Stimulated activated CD4-positive, alpha-beta T cell treated with anti-CD3 and anti-CD28 coated beads, Interleukin-15, amount 100 ng/mL, for 24 hours (primary cell): ENCODE results near the gene FOXP1.
A peak's percentile ranks its signal among the peaks of the same experiment; 100 is the strongest.

ENCODE experiments used
- DNase-seq: peaks from one replicate; pipeline ENCODE4 v3.0.0-alpha.2; 2020

FOXP1 gene

DNA sequence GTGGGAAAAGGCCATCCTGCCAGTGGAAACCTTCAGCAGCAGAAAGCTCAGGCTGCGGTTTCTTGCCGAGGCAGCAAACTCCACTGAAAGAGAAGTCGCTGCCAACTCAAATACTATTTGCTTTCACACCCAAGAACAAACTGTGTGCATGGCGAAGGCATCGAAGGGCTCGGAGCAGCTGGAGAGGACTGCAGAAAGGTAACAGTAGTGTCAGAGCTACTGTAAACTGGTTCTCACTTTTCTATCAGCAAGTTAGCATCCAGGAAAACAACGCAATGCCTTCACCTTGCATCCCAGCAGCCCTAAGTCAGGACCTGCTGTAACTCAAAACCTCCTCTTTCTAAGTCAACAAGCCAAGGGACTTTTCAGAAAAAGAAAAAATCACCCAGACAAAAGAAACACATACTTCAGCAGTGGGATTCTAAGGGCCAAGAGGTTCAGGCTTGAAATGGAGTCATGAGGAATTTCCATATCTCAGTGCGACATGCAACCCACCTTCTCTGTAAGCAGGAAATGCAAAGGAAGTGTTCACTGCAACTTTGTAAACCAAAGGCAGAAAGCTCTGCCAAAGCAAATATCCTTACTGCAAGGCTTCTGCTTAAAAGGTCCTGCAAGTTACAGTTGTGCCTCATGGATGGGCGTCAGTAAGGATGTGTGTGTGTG is 193.5 kb downstream of the FOXP1 start:
- DNase-seq = peak; percentile 46

DNA sequence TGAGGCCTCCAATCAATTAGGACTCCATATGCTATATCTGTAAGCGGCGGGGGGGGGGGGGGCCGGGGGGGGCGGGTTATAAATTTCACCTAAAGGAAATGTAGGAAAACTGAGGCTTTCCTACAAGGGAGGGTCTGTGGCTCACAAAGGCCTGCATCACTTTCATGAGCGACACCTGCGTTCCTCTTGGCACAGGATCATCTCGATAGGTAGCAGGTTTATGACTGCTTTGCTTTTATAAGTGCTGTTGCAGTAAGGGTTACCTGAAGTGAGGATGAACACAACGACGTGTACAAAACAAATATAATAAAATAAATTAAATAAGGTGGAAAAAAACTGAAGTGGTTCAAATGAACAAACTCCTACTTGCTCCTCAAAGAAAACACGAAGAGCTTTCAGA is 194.3 kb downstream of the FOXP1 start:
- DNase-seq = no peak

DNA sequence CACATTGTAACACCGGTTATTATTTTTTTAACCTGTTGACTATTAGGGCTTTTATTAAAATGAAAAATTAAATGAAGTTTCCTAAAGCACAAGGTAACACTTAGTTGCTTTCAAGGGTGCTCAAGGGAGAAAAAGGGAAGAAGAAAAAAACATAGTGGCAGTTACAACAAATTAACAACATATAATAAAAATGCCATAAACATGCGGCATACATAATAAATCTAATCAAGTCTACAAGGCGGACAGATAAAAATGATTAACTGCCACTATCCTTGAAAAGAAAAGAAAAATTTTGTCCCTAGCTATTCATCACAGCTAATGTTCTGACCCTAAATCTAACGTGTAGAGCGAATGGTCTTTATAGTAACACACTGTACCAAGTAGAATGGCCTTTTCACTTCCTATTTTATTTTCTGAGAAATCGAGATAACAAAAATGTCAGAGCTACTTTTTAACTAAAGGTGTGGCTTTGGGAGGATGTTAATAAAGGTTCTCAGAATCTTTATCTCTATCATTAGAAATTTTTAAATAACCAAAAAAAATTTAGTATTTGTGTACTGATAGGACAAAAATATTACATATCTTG is 194.9 kb downstream of the FOXP1 start:
- DNase-seq = no peak

DNA sequence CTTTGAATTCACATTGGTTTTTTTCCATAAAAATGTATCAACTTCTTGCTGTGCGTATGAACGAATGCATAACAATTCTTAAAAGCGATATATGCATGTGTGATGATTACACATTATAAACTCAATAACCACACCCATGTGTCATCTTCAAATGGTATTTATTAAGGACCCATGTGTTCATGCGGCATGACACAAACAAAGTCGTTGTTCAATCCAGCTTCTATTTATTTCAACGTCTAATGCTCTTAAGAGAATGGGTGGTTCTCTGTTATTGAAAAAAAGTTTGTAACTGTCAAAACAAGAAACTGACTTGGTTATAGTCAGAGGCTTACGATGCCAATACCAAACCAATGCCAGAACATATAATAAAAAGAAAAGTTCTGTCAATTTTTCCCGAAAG is 195.9 kb downstream of the FOXP1 start:
- no peak for DNase-seq

DNA sequence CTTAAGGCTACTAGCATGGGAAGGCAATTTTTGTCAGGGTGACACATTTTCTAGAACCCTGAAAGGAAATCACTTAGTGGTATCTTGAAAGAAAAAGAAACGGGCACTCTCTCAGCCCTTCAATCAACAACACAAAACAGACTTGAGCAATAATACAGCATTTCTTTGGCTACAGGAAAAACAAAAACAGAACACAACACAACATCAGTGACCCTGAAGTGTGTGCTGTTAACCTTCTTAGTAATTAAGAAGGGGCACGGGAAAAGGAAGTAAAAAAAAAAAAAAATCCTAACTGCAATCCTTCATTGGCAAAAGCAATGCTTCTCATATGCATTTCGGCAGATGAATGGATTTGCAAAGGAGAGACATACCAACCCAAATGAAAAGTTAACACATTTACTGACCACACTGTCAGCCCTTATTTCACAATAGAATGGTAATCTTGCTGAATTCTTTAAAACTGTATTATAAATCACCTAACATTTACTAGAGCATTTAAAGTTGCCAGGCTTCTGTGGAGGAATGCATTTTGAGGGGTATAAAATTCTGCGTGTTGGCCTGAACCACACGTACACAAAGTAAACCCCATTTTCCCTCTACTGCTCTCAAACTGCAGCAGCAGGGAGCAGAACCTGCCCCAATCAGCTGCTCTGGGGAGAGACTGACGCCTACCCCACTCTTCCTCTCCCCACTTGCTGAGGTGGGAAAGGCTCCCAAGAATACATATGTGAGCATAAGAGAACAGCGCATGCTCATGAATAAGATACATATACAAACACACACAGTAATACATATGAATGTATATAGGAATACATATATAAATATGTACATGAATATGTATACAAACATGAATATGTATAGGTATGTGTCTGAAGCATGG is 198.5 kb downstream of the FOXP1 start:
- DNase-seq = no peak

DNA sequence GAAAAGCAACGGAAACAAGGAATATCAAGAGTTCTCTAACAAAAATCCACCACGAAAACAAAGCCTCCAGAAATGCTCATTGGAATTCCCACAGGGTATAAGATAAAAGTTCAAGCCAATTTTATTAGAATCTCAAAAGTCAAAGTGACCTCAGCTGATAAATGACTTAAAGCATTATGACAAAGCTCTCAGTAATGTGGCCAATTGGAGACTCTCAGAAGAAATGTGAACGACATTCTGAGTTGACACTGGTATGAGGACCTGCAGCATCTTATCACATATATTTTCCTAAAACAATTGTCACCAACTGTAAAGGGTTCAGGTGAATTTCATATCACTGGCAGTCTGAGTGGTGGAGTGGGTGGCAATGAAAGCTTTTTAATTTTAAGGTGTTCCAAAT is 199.1 kb downstream of the FOXP1 start:
- DNase-seq = no peak

DNA sequence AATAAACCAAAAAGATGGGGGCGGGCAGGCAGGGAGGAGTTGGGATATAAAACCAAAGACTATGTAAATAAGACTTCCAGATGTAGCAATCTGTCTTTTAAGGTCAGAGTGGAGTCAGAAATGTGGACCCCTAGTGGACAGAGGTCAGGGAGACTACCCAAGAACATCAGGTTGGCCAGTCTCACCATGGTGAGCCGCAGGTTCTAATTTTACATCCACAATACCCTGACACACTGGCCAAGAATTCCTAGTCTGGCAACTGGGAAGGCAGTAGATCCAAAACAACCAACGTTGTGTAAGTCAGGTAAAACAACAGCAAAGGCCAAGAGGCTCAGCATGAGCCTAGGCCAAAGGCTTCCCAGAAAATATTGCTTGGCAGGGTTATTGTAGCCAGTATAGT is 203.4 kb downstream of the FOXP1 start:
- DNase-seq = no peak

DNA sequence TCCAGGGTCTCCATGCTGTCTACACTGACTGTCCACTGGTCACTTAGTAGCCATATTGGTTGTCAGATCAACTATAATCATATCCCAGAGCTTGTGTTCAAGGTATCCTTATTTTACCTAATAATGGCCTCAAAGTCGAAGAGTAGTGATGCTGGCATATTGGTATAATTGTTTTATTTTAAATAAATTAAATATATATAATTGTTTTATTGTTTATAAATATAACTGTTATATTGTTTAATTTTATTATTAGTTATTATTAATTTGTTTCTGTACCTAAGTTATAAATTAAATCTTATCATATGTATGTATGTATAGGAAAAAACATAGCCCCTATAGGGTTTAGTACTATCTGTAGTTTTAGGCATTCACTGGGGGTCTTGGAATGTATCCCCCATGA is 205.0 kb downstream of the FOXP1 start:
- no peak for DNase-seq

DNA sequence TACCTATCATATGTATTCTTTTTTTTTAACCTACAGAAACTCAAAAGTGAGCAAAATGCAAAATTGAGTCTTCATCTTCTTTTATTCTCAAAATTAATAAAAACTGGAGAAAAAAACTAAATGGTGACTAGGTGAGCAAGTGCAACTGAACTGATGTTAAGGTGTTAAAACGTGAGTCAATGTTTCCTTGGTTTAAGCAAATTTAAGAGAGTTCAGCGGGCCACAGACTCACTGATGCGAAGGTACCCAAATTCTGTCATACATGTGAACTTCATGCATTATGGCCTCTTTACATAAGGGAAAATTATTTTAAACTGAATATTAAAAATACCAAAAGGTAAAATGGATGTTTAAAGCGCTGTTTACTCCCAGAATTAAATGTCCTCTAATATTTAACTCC is 206.6 kb downstream of the FOXP1 start:
- DNase-seq = no peak

DNA sequence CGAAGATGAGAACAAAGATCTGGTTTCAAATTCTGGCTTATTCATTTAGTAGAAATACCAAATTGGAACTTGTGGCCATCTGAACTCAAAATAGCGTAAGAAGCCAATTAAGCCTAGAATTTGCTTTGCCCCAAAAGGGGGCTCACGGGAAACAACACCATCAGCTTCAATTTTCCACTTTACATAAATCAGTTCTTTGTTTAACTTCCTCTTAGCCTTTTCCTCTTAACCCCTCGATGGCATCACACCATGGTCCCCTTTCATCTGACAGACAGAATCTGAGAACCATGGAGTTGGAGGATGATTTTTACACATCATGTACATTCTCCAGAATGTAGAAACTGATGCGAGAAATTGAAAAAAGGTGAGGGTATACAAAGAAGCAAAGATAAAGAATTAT is 207.0 kb downstream of the FOXP1 start:
- no peak for DNase-seq

DNA sequence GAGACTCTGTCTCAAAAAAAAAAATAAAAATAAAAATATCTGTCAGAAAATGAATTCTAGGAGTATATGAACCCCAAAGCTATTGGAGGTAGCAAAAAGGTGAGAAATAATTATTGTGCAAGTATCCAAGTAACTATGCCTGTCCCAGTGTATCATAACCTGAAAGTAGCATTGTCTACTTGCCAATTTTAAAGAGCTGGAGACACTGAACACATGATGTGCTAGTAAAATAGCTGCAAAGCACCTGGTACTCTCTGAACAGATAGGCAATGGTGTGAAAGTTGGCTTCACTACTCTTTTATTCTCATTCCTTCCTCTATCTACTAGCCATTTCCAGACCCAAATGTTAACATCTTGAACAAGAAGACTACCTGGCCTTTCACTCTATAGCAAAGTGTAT is 208.9 kb downstream of the FOXP1 start:
- DNase-seq = no peak

DNA sequence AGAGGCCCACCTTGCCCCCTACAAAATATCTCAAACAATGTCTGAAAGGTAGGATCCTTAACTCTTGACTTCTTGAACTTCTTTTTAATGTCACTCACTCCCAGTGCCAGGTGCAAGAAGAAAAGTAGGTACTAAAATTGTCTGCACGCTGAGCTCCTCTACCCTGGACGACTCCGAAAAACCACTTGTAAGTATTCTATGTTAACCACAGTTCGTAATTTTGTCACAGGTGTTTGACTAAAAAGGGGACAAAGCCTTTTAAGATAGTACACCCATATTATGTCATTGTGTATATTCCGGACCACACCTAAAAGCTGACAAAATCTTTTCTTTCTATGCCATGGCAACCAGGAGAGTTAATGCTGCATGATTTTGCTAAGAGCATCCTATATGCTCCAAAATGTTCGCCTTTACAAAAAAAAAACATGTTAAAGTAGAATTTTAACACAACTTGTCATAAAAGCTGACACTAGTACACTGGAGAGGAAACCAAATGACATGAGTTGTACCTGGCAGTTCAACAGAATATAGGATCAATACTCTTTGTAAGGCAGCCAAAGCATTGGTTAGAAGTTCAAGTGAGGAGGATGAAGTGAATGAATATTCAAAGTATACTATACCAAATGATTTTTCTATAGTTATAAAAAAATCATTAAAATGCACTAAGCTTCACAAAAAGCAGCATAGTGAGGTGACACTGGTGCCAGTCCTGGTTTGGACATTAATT is 210.5 kb downstream of the FOXP1 start:
- no peak for DNase-seq

DNA sequence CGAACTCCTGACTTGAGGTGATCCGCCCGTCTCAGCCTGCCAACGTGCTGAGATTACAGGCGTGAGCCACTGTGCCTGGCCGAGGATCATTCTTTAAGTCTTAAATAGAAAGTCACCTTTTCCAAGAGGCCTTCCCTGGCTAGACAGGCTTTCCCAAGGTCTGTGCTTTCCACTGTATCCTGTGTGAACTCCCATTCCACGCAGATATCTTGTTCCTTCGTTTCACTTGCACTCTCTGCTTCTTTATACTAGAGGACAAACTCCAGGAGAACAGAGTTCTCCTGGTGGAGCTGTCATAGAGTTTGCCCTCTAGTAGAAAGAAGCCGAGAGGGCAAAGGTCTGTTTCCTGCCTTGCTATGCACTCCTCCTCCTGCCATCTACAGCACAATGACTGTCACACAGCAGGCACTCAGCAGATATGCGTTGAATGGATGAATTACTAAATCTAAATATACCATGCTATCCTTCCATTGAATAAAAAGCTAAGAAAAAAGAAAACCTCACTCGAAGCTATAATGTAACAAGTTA is 211.2 kb downstream of the FOXP1 start:
- no peak for DNase-seq

DNA sequence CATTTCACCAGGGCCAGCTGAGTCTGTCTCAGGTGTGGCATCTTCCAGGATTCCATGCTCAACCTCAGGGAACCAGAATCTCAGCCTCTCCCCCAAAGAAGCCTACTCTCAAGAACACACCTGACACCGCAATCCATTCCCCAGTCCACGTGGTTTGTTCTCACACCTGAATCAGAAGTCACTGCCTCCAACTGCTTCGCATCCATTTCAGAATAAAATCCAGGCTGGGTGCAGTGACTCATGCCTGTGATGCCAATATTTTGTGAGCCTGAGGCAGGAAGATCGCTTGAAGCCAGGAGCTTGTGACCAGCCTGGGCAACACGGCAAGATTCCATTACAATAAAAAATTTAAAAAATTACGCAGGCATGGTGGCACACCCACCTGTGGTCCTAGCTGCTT is 212.2 kb downstream of the FOXP1 start:
- no peak for DNase-seq

DNA sequence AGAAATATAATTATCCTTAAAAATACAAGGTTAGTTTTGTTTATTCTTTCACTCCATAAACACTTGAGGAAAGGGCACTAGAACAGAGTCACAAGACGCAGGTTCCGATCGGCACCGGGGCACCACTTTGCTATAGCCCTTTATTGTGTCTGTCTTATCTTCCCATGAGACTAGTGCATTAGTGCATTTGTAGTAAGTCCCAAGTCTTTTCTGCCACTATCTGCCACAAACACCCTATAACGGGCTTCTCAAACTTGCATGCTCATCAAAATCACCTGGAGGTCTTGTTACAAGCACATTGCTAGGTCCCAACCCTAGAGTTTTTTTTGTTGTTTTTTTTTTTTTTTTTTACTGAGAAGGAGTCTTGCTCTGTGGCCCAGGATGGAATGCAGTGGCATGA is 213.1 kb downstream of the FOXP1 start:
- no peak for DNase-seq

DNA sequence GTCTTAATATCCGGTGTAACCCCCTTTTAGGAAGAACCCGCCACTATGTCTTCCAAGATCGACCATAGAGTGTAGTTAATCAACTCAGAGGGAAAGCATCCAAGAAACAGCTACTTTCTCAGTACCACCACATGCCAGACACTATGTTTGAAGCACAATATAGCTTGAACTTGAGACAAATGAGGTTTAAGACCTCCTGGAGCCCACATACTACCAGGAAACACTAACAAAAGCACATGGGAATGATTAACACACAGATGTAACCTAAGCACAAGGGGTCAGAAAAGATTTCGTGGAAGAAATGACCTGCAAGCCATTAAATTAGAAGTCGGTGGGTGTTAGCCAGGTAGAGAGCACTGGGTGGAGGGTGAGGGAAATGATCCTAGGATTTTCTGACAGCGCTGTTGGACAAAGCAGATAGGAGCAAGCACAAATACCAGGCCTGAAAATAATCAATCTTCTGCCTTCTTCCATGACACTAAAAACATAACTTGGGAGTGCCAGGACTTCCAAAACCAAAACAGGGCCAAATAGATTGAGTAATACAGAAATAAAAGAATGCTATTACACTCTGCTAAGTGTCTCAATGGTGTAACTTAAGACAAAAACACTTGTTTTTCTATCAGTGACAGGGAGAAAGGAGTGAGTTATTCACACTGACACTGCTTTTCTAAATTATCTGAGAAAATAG is 213.7 kb downstream of the FOXP1 start:
- no peak for DNase-seq

DNA sequence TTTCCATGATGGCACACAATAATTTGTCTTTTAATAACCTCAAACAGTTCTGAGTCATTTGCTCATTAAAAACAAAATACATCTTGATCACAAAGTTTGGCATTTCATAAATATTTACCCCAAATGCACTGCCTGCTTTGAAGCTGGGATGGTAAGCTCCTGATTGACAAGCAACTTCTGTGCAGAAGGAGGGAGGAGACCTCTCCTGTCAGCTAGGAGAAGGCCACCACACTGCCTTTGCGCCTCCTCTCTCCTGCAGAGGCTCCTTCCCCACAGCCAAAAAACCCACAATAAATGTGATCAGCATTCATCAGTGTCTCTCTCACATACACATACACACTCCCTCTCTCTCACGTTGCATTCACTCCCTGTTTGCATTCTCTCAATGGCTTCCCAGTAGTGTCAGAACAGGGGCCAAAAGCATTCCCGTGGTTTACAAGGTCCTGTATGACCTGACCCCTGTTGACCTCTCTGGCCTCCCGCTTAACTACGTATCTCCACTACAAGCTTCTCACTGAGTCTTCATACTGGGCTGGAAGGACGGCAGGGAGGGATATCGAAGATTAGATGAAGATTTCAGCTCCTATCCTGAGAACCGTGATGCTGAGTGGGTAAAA is 216.4 kb downstream of the FOXP1 start:
- DNase-seq = no peak

DNA sequence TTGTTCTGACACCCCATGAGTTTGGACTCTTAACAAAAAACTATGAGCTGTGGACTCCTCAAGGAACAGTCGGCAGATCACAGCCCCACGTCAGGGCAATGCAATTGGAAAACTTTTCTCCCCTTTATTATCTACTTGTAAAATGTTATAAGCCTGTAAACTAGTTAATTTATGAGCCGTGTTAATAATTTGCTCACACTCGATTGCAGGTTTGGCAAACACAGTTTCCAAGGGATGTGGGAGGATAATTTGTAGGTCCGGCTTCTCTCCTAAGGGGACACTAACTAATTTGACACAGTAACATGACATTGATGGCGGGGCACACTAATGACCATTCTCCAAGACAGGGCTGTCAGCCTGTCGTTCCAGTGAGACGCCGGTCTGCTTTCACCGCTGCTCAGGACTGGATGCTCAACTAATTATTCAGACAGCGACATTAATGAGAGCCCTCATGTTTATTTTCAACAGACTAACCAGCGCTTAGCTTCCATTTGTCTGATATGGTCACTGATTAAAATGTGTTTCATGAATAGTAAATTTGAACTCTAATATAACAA is 222.1 kb downstream of the FOXP1 start:
- no peak for DNase-seq

DNA sequence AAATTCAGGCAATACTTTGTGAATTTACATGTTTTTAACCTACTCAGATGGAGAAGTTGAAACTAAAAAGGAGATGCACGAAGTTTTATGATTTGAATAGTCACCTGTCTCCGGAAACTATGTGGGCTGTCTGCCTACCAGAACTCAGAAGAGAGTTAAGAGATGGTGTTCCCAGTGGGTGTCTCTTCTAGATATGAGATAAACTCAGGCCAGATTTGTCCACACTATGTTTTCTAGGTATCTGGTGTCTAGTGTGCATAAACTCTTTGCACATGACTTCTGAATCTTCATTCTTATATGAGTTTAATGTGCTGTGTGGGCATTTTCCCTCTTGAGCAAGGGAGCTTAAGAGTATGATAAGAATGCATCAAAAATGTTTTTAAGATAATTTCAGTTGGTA is 222.8 kb downstream of the FOXP1 start:
- DNase-seq = peak; percentile 48

DNA sequence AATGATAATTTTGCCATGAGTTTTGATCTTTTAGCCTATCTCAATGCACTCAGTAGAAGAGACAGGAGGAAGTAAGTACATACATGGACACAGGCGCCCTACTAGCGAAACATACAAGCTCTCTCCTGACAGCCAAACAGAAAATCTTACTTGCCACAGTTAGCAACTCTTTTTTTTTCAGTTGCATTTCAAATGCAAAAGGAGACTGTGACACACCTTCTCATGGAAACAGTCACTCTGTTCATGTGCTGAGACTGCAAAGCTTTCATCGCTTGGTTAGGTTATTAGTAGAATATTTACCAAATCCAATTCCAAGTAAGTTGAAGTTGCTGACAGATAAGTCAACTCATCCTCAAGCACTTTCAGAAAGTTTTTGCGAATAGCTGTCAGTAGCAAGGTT is 223.3 kb downstream of the FOXP1 start:
- peak; percentile 42 for DNase-seq

DNA sequence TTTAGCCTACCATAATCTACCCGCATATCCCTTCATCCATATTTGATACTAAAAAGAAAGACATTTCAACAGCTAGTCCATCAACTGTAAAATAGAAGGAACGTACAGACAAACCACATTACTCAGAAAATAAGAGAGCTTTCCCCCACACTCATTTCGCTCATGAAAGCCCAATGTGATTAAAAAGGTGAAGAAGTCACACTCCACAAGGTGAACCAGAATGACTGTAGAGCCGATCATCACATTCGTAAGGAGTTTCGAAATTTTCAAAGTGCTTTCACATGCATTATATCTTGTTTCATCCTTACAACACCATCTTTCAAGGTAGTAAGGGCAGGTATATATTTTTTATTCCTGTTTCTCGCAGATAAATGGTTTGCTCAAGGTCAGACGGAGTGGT is 225.3 kb downstream of the FOXP1 start:
- DNase-seq = peak; percentile 25

DNA sequence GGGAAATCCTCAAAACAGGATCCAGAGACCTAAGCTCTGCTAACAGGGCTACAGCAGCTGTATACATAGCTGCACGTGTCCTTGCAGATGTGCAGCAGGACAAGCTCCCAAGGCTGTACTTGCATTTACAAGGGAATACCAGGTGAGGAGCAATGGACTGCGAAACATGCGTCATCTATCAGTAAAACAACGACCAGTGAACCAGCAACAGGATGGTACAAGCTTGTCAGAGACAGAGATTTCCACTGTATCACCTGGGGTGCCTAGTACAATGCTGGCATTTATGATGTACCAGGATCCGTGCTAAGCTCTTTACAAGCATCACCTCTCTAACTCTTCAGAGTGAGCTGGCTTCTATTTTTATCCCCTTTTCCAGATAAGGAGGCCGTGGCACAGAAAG is 227.3 kb downstream of the FOXP1 start:
- DNase-seq = peak; percentile 28
